ENCODE results near the gene CDA. TPM values are rescaled to one million over a fixed set of nuclear protein-coding genes. Genes with fewer than 3 reads are reported as not detected.

Gene CDA
- total RNA-seq, 1 donor from 2014 or later: 4.0 TPM

- no peak for DNase-seq (ENCODE audit: low spot score)
- intact Hi-C loops (cut with DNase I): no loop called here
Measured at GRCh38 chr1:20611652-20612051, 22.8 kb downstream of the CDA start.

DNA sequence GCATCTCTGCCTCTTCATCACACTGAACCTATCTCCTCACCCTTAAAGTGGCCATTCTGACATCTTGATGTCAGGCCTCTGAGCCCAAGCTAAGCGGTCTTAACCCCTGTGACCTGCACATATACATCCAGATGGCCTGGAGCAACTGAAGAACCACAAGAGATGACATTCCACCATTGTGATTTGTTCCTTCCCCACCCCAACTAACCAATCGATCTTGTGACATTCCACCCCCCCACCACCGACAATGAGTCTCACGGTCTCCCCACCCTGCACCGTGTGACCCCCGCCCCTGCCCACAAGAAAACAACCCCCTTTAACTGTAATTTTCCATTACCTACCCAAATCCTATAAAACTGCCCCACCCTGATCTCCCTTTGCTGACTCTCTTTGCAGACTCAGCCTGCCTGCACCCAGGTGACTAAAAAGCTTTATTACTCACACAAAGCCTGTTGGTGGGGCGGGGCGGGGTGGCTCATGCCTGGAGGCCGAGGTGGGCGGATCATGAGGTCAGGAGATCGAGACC lies 23.4 kb downstream of the CDA start:
- no peak for DNase-seq (ENCODE audit: low spot score)
- intact Hi-C loops (cut with DNase I): no loop called here

DNA sequence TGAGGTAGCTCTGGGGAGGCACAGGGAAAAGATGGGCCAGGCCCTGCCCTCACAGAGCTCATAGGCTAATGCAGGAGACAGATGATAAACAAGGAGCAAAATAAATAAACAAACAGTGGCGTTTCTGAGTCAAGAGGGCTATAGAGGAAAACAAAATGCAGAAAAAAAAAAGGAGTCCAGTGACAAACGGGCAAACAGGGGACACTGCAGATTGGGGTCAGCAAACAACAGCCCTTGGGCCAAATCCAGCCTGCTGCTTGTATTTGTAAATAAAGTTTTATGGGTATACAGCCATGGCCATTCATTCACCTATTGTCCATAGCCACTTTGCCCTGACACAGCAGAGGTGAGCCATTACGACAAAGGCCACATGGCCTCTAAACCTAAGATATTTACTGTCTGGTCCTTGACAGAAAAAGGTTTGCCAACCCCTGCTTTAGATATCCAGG lies 25.3 kb downstream of the CDA start:
- intact Hi-C loops (cut with DNase I): no loop called here
- no peak for DNase-seq (ENCODE audit: low spot score)

DNA sequence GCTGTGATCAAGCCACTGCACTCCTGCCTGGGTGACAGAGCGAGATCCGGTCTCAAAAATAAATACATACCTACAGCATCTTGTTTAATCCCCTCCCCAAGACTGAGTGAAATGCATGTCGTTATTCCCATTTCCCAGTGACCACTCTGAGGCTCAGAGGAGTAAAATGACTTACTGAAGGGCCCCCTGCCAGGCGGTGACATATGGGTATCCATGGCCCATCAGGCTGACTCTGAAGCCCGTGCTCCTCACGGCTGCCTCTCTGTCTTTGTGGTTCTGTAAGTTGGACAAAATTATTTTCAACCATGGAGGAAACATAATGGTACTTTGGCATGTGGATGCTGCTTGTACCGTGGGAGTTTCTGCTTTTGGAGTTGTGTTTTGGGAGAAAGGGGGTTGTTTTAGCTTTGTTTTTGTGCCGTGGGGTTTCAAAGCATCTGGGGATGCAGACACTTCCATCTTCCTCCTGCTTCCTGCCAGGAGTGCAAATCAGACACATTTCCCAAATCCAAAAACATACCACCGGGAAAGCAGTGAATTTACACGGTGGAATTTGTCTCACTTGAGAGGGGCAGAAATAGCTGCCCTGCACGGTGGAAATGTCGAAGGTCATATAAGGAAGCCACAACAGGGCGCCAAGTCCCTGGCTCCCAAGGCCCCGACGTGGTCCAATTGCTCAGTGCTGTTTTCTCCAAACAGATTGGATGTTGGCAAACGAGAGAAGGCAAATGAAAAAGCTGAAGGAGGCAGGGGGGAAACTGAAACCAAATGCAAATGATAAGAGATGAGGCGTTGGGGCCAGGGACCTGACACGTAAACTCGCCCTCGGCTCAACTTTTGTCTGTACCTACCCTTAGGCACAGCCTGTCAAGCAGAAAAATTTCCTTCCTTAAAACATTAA lies 27.3 kb downstream of the CDA start:
- DNase-seq (ENCODE audit: low spot score): no peak
- intact Hi-C loops (cut with DNase I): no loop called here

- intact Hi-C loops (cut with DNase I): no loop called here
- DNase-seq (ENCODE audit: low spot score): no peak
Measured at GRCh38 chr1:20616847-20617487, 28.1 kb downstream of the CDA start.

GRCh38 chr1:20618550-20618949 lies 29.7 kb downstream of the CDA start:
- intact Hi-C loops (cut with DNase I): no loop called here
- no peak for DNase-seq (ENCODE audit: low spot score)

GRCh38 chr1:20619999-20620398 lies 31.1 kb downstream of the CDA start:
- intact Hi-C loops (cut with DNase I): no loop called here
- no peak for DNase-seq (ENCODE audit: low spot score)

GRCh38 chr1:20621012-20621411 lies 32.1 kb downstream of the CDA start:
- no peak for DNase-seq (ENCODE audit: low spot score)
- intact Hi-C loops (cut with DNase I): no loop called here

- no peak for DNase-seq (ENCODE audit: low spot score)
- intact Hi-C loops (cut with DNase I): no loop called here
Measured at GRCh38 chr1:20624709-20625108, 35.8 kb downstream of the CDA start.

DNA sequence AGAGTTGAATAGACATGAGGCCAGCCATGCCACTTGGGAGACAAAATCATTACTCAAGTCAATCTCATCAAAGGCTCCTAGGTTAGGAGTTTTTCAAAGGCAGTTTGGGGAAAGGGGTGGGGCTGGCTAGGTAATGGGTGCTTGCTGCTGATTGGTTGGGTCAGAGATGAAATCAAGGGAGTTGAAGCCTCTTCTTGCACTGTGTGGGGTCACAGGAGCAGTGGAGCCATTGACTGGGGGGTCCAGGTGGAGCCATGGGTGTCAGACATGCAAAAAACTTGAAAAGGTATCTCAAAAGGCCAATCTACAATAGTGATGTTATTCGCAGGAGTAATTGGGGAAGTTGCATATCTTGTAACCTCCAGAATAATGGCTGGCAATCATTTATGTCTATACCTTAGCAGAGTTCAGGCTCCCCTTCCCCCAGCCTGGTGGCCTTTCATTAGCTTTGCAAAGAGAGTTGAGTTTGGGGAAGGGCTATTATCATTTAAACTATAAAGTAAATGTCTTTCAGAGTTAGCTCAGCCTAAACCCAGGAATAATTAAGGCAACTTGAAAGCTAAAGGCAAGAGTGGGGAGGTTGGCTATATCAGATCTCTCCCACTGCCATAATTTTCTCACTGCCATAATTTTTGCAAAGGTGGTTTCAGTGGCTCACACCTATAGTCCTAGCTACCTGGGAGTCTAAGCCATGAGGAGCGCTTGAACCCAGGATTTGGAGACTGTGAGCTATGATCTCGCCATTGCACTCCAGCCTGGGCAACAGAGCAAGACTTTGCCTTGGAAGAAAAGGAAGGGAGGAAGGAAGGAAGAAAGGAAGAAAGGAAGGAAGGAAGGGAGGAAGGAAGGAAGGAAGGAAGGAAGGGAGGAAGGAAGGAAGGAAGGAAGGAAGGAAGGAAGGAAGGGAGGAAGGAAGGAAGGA lies 36.5 kb downstream of the CDA start:
- intact Hi-C loops (cut with DNase I): no loop called here
- DNase-seq (ENCODE audit: low spot score): no peak

DNA sequence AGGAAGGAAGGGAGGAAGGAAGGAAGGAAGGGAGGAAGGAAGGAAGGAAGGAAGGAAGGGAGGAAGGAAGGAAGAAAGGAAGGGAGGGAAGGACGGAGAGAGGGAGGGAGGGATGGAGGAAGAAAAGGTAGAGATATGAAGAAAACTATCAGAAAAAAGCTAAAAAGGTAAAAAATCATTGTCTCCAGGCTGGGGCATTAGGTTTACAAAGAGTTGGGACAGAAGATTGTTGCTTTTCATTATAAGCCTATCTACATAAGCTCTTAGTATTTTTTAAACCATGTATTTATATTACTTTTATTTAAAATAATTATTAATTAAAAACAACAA lies 37.2 kb downstream of the CDA start:
- DNase-seq (ENCODE audit: low spot score): no peak
- intact Hi-C loops (cut with DNase I): no loop called here

GRCh38 chr1:20626524-20626923 lies 37.6 kb downstream of the CDA start:
- intact Hi-C loops (cut with DNase I): no loop called here
- DNase-seq (ENCODE audit: low spot score): no peak

DNA sequence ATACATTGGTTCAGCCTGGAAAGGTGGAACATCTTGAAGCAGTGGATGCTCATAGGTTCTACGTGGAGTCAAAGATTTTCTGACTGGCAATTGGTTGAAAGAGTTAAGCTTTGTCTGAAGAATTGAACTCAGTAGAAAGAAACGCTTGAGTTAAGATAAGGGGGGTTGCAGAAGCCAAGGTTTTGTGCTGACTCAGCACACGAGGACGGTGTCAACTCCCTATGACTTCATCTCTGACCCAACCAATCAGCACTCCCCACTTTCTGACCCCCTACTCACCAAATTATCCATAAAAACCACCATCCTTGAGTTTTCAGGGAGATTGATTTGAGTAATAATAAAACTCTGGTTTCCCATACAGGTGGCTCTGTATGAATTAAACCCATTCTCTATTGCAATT lies 41.8 kb downstream of the CDA start:
- intact Hi-C loops (cut with DNase I): no loop called here
- no peak for DNase-seq (ENCODE audit: low spot score)

DNA sequence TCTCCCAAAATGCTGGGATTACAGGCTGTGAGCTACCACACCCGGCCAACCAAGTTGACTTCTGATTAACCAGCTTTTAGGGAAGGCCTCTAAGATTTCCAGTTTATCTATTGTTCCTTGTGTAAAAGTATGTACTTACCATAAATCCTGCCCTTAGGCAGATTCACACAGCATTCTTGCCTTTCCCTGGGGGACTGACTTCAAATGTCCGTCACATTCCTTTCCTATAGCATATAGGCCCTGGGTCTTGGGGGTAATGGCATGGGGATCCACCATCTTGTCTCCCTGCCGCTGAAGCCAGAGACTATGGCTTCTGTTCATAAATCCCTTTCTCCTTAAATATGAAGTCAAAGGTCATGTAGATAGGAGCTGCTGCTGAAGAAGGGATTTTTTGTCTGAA lies 43.5 kb downstream of the CDA start:
- intact Hi-C loops (cut with DNase I): loop anchor here (2.0 kb wide), 2 partner anchors 58 to 110 kb away; no protein-coding TSS in a partner anchor

GRCh38 chr1:20633190-20634064 lies 44.5 kb downstream of the CDA start, which contains the start of gene PINK1:
TSS of gene PINK1 (plus strand) at chr1:20633458. CDS start at chr1:20633549, 91 bp downstream.
- intact Hi-C loops (cut with DNase I): loop anchor here (2.0 kb wide), 2 partner anchors 59 to 111 kb away; no protein-coding TSS in a partner anchor

More for the DNA sequence above, 43.5 kb downstream of the CDA start:
- no peak for DNase-seq (ENCODE audit: low spot score)

DNA sequence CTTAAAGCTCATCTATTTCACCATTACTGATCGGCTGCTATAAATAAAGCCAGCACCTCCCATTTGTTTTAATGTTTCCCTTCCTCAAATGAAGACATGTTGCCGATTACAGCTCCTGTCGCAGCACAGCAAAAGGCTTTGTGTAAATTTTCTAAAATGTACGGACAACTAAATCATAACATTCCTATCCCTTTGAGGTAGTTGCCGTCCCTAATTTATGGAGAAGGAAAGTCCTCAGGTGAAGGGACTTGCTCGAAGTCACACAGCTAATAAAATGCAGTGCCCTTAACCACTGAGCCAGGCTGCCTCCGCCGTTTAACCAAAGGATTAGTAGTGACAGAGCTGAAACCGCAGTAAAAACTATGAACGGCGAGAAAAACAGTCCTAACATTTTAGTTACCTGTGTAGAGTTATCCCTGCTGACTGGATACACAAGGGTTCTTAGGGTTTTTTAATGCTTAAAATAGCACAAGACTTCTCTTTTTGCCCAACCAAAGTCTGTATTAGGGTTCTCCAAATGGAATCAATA lies 45.2 kb downstream of the CDA start:
- intact Hi-C loops (cut with DNase I): no loop called here
- no peak for DNase-seq (ENCODE audit: low spot score)

More at GRCh38 chr1:20633190-20634064, 44.5 kb downstream of the CDA start, which contains the start of gene PINK1:
- DNase-seq (ENCODE audit: low spot score): peak; percentile 94

DNA sequence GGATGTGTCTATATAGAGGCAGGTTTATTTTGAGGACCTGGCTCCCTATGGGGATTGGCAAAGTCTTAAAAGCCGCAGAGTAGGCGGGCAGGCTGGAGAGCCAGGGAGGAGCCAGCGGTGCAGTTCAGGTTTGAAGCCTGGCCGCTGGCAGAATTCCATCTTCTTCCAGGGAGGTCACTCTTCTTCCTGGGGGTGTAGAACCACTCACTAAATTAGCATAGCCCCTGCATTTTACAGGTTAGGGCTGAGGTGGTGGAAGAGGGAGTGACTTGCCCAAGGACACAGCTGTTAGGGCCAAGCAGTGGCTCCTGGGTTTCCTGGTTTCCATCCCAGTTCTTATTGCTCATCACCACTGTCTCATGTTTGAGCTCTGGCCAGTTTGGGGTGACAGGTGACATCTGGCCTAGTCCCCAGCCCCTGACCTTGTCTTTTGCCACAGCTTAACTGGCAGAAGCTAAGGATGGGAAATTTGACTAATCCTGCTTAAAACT lies 45.7 kb downstream of the CDA start:
- no peak for DNase-seq (ENCODE audit: low spot score)
- intact Hi-C loops (cut with DNase I): no loop called here

GRCh38 chr1:20636785-20637347 lies 48.0 kb downstream of the CDA start:
- no peak for DNase-seq (ENCODE audit: low spot score)
- intact Hi-C loops (cut with DNase I): no loop called here

Data from cardiac septum (tissue), 1 donor.